ENCODE results near the gene JAKMIP2.

GRCh38 chr5:147671365-147671764 lies 111.2 kb downstream of the JAKMIP2 start:
- TF ChIP-seq TAF1 (IDR thresholded peaks at IDR 0.05; ENCODE audit: borderline replicate concordance, low read depth, low read length) (no peak), ZZZ3 (IDR thresholded peaks at IDR 0.05; ENCODE audit: control insufficient read depth, insufficient read length, low read depth) (no peak)

Measured in GM12878 (cell line).